22Rv1 (cell line): ENCODE results near the gene AKAP9.

ENCODE experiments used
- ZFX ChIP-seq: fragments of 450-650 bp; IDR thresholded peaks from 2 replicates; pipeline ENCODE4 v1.6.1; 2017; ENCODE audit warnings: antibody characterized with exemption, borderline replicate concordance
- TF ChIP-seq, protein P1 (sequence below): fragments of 450-650 bp; IDR thresholded peaks from 2 replicates; pipeline ENCODE4 v1.5.1; 2017; ENCODE audit warnings: mild to moderate bottlenecking

DNA sequence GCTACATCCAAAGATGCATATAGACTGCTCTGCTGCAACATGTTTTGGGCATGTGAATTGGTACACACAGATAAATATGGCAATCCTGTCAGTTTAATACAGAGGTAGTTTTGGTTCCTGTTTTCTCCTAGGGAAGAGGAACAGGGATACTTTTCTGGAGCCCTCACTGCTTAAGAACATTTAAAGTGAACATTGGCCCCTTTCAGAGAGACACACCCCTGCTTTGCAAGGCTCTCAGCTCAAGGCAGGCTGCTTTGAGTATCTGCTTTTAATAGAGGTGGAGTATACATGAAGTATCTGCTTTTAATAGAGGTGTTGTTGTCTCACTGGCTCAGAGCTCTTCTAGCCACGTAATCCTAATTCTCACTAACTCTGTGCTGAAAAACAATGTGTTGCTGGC is 154.7 kb downstream of the AKAP9 start:
- TF ChIP-seq, protein P1, sequence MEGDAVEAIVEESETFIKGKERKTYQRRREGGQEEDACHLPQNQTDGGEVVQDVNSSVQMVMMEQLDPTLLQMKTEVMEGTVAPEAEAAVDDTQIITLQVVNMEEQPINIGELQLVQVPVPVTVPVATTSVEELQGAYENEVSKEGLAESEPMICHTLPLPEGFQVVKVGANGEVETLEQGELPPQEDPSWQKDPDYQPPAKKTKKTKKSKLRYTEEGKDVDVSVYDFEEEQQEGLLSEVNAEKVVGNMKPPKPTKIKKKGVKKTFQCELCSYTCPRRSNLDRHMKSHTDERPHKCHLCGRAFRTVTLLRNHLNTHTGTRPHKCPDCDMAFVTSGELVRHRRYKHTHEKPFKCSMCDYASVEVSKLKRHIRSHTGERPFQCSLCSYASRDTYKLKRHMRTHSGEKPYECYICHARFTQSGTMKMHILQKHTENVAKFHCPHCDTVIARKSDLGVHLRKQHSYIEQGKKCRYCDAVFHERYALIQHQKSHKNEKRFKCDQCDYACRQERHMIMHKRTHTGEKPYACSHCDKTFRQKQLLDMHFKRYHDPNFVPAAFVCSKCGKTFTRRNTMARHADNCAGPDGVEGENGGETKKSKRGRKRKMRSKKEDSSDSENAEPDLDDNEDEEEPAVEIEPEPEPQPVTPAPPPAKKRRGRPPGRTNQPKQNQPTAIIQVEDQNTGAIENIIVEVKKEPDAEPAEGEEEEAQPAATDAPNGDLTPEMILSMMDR: no peak
- TF ChIP-seq ZFX: no peak
